Loucy (cell line): ENCODE results near the gene CENPF.

Experiments
- H2AFZ ChIP-seq: fragments of 200-600 bp; sonication (generic); 2 replicates; pipeline ENCODE4 v1.6.0; 2016; ENCODE audit warnings: antibody characterized with exemption, mild to moderate bottlenecking, low read length, moderate library complexity
- H3F3A ChIP-seq: fragments of 200-600 bp; 2 replicates; pipeline ENCODE4 v1.6.0; 2016; ENCODE audit warnings: antibody characterized with exemption, low read depth, mild to moderate bottlenecking
- H3K27me3 ChIP-seq: fragments of 200-600 bp; sonication (generic); 2 replicates; pipeline ENCODE4 v1.6.1; 2014; ENCODE audit warnings: low read length, mild to moderate bottlenecking; ENCODE audit not compliant: insufficient read depth, poor library complexity, severe bottlenecking
- H3K36me3 ChIP-seq: fragments of 200-600 bp; sonication (generic); 2 replicates; pipeline ENCODE4 v1.6.1; 2016; ENCODE audit warnings: low read length; ENCODE audit not compliant: insufficient read depth
- H3K4me1 ChIP-seq: fragments of 200-600 bp; sonication (generic); 2 replicates; pipeline ENCODE4 v1.5.1; 2014; ENCODE audit warnings: low read length, mild to moderate bottlenecking; ENCODE audit not compliant: insufficient read depth, poor library complexity, severe bottlenecking
- H3K4me2 ChIP-seq: fragments of 200-600 bp; sonication (generic); 2 replicates; pipeline ENCODE4 v1.6.0; 2014; ENCODE audit warnings: antibody characterized with exemption, low read length, low read depth, mild to moderate bottlenecking; ENCODE audit not compliant: poor library complexity, severe bottlenecking
- H3K4me3 ChIP-seq: fragments of 200-600 bp; sonication (generic); 2 replicates; pipeline ENCODE4 v1.5.1; 2014; ENCODE audit warnings: low read length, mild to moderate bottlenecking, mixed read lengths; ENCODE audit not compliant: poor library complexity, severe bottlenecking
- H3K79me2 ChIP-seq: fragments of 200-600 bp; sonication (generic); 2 replicates; pipeline ENCODE4 v1.6.1; 2014; ENCODE audit warnings: low read length; ENCODE audit not compliant: insufficient read depth
- H3K9ac ChIP-seq: fragments of 200-600 bp; sonication (generic); 2 replicates; pipeline ENCODE4 v1.6.0; 2014; ENCODE audit warnings: mild to moderate bottlenecking, low read depth, low read length, moderate library complexity; ENCODE audit not compliant: poor library complexity, severe bottlenecking
- H3K9me2 ChIP-seq: fragments of 200-600 bp; sonication (generic); replicated peaks from 2 replicates; pipeline ENCODE4 v1.6.1; 2016; ENCODE audit warnings: low read depth, low read length, mixed read lengths
- H3K9me3 ChIP-seq: fragments of 200-600 bp; sonication (generic); 2 replicates; pipeline ENCODE4 v1.6.1; 2014; ENCODE audit warnings: mild to moderate bottlenecking, antibody characterized with exemption, low read length, low read depth; ENCODE audit not compliant: insufficient read depth
- H4K20me1 ChIP-seq: fragments of 200-600 bp; sonication (generic); 2 replicates; pipeline ENCODE4 v1.6.0; 2014; ENCODE audit warnings: antibody characterized with exemption, low read length, mild to moderate bottlenecking; ENCODE audit not compliant: insufficient read depth, poor library complexity, severe bottlenecking
- CTCF ChIP-seq: fragments of 200-600 bp; sonication (generic); conservative IDR thresholded peaks from 2 replicates; pipeline ENCODE4 v1.5.1; 2014; ENCODE audit warnings: mild to moderate bottlenecking, antibody characterized with exemption, low read length
- EZH2phosphoT487 ChIP-seq: fragments of 200-600 bp; IDR thresholded peaks from 2 replicates; pipeline ENCODE4 v1.6.1; 2018; ENCODE audit warnings: antibody characterized with exemption, mild to moderate bottlenecking, moderate library complexity, borderline replicate concordance

CENPF gene

GRCh38 chr1:214636436-214636835 lies 33.4 kb downstream of the CENPF start:
- peaks cover 100% of the 10 kb centered on the region for H3K36me3 ChIP-seq
- no peak overlapping the region for H3K4me2 ChIP-seq
- no peaks in the 10 kb centered on the region for H3K9me2 ChIP-seq
- H3K4me3 ChIP-seq = no peak overlapping the region
- H3K27me3 ChIP-seq = no peaks in the 10 kb centered on the region
- H3K9me3 ChIP-seq = no peaks in the 10 kb centered on the region
- peaks cover 13% of the 10 kb centered on the region for H3K4me1 ChIP-seq
- H4K20me1 ChIP-seq = peaks cover 6% of the 10 kb centered on the region
- H3K79me2 ChIP-seq = peaks cover 52% of the 10 kb centered on the region
- H3K9ac ChIP-seq = no peak overlapping the region
- no peak for TF ChIP-seq EZH2phosphoT487
- TF ChIP-seq CTCF = no peak
- H2AFZ ChIP-seq = no peak overlapping the region
- no peaks in the 10 kb centered on the region for H3F3A ChIP-seq

- H3K4me1 ChIP-seq = peaks cover 6% of the 10 kb centered on the region
- H3K79me2 ChIP-seq = peaks cover 51% of the 10 kb centered on the region
- no peaks in the 10 kb centered on the region for H3K27me3 ChIP-seq
- H3K4me3 ChIP-seq = no peak overlapping the region
- H4K20me1 ChIP-seq = peaks cover 6% of the 10 kb centered on the region
- no peaks in the 10 kb centered on the region for H3F3A ChIP-seq
- peaks cover 100% of the 10 kb centered on the region for H3K36me3 ChIP-seq
- no peak overlapping the region for H2AFZ ChIP-seq
- no peaks in the 10 kb centered on the region for H3K9me2 ChIP-seq
- no peaks in the 10 kb centered on the region for H3K9me3 ChIP-seq
- H3K9ac ChIP-seq = no peak overlapping the region
- no peak overlapping the region for H3K4me2 ChIP-seq
- no peak for TF ChIP-seq CTCF
- TF ChIP-seq EZH2phosphoT487 = no peak
Measured at GRCh38 chr1:214637125-214637524, 34.1 kb downstream of the CENPF start.

- H3K4me1 ChIP-seq = no peaks in the 10 kb centered on the region
- peaks cover 44% of the 10 kb centered on the region for H3K79me2 ChIP-seq
- no peaks in the 10 kb centered on the region for H3K27me3 ChIP-seq
- H3K9me3 ChIP-seq = no peaks in the 10 kb centered on the region
- no peak overlapping the region for H2AFZ ChIP-seq
- H4K20me1 ChIP-seq = peaks cover 6% of the 10 kb centered on the region
- H3K9me2 ChIP-seq = no peaks in the 10 kb centered on the region
- H3K9ac ChIP-seq = no peak overlapping the region
- H3K36me3 ChIP-seq = peaks cover 100% of the 10 kb centered on the region
- TF ChIP-seq EZH2phosphoT487 = no peak
- TF ChIP-seq CTCF = peak; percentile 80
- no peaks in the 10 kb centered on the region for H3F3A ChIP-seq
- H3K4me2 ChIP-seq = no peak overlapping the region
- H3K4me3 ChIP-seq = no peak overlapping the region
Measured at GRCh38 chr1:214637722-214638458, 34.9 kb downstream of the CENPF start.
